K562 (cell line): ENCODE results near the gene PDLIM5. TPM values are rescaled to one million over a fixed set of nuclear protein-coding genes. Genes with fewer than 3 reads are reported as not detected.

Experiments
- ARID2 ChIP-seq: fragments of 450-650 bp; IDR thresholded peaks from 2 replicates; pipeline ENCODE4 v1.6.1; 2017; ENCODE audit warnings: antibody characterized with exemption, mild to moderate bottlenecking
- BHLHE40 ChIP-seq: IDR thresholded peaks from 2 replicates; pipeline ENCODE4 v1.6.1; 2011; ENCODE audit warnings: low read length, improper control_type of control experiment
- BRF1 ChIP-seq: IDR thresholded peaks from 3 replicates; pipeline ENCODE4 v1.6.1; 2011; ENCODE audit warnings: borderline replicate concordance, mild to moderate bottlenecking; ENCODE audit not compliant: insufficient read length; ENCODE audit errors: extremely low read depth
- CHD4 ChIP-seq: fragments of 200-600 bp; sonication (generic); IDR thresholded peaks from 3 replicates; pipeline ENCODE4 v1.6.1; 2012; ENCODE audit warnings: low read depth, mild to moderate bottlenecking, mixed read lengths, low read length, inconsistent platforms; ENCODE audit not compliant: insufficient read depth, insufficient replicate concordance, poor library complexity, severe bottlenecking
- CREB1 ChIP-seq, 2 experiments: sonication (generic) in 1 of 2; formaldehyde crosslinking in 1 of 2; IDR thresholded peaks; 2 replicates each; pipeline versions ENCODE4 v1.6.1 to v1.8.0; 2012 to 2022; ENCODE audit warnings: inconsistent platforms in 1 of 2, mild to moderate bottlenecking in 1 of 2, missing genetic modification reagents in 1 of 2, moderate library complexity in 1 of 2
- HMG20B ChIP-seq: fragments of 250-450 bp; sonication (Bioruptor Pico); IDR thresholded peaks from 2 replicates; pipeline ENCODE4 v1.5.0; 2021; ENCODE audit warnings: mild to moderate bottlenecking
- KDM2B ChIP-seq: fragments of 250-450 bp; sonication (Bioruptor Pico); IDR thresholded peaks from 2 replicates; pipeline ENCODE4 v1.8.0; 2021; ENCODE audit warnings: mild to moderate bottlenecking, moderate library complexity
- L3MBTL2 ChIP-seq: fragments of 450-650 bp; IDR thresholded peaks from 2 replicates; pipeline ENCODE4 v1.6.1; 2016; ENCODE audit warnings: mild to moderate bottlenecking, moderate library complexity
- MAFG ChIP-seq: fragments of 450-650 bp; conservative IDR thresholded peaks from 2 replicates; pipeline ENCODE4 v1.6.1; 2016; ENCODE audit warnings: missing genetic modification characterization, missing compliant biosample characterization
- MXD1 ChIP-seq: fragments of 250-450 bp; sonication (Bioruptor Pico); IDR thresholded peaks from 2 replicates; pipeline ENCODE4 v1.8.0; 2021; ENCODE audit warnings: borderline replicate concordance, mild to moderate bottlenecking, moderate library complexity; ENCODE audit not compliant: poor library complexity, severe bottlenecking
- PBX2 ChIP-seq, 2 experiments: IDR thresholded peaks in 1 of 2; conservative IDR thresholded peaks in 1 of 2; 2 replicates each; pipeline ENCODE4 v1.6.1; 2016; ENCODE audit warnings: low read depth in 2 of 2, mild to moderate bottlenecking in 1 of 2, missing compliant biosample characterization in 1 of 2, missing genetic modification characterization in 1 of 2, moderate library complexity in 1 of 2
- POLR2AphosphoS5 ChIP-seq: IDR thresholded peaks from 2 replicates; pipeline ENCODE4 v1.6.1; 2011; ENCODE audit warnings: mild to moderate bottlenecking, low read depth, low read length, moderate library complexity; ENCODE audit not compliant: control insufficient read depth, insufficient read depth
- ZC3H8 ChIP-seq: fragments of 450-650 bp; IDR thresholded peaks from 2 replicates; pipeline ENCODE4 v1.6.1; 2017
- ZNF175 ChIP-seq: fragments of 200-800 bp; sonication (Bioruptor generic); IDR thresholded peaks from 2 replicates; pipeline ENCODE4 v1.6.1; 2016; ENCODE audit warnings: low read depth, mild to moderate bottlenecking, missing genetic modification characterization, missing compliant biosample characterization
- ZNF3 ChIP-seq: fragments of 250-450 bp; sonication (Bioruptor Pico); IDR thresholded peaks from 2 replicates; pipeline ENCODE4 v1.5.0; 2021; ENCODE audit warnings: mild to moderate bottlenecking, moderate library complexity
- polyA plus RNA-seq, 8 experiments: library from polyadenylated mRNA; depleted of rRNA in 4 of 8; stranded (reverse) in 5 of 8; unstranded in 3 of 8; fragments of >200 nt; fragmentation: Nextera tagmentation in 2 of 8; fragmentation: Illumina TruSeq in 1 of 8; extraction: Ambion mirVana in 2 of 8; extraction: Trizol in 1 of 8; gene quantifications; 2 replicates each; pipeline versions ENCODE4 v1.2.1 to v1.2.3, GENCODE V29; 2011 to 2014; ENCODE audit warnings: inconsistent platforms in 1 of 8, missing spikeins in 1 of 8
- total RNA-seq, 7 experiments: library from RNA; depleted of rRNA in 6 of 7; stranded (reverse); fragments of >200 nt in 6 of 7; fragmentation: Illumina TruSeq in 2 of 7; extraction: Trizol in 2 of 7; gene quantifications; 2 replicates each; pipeline versions ENCODE4 v1.2.1 to v1.2.3, GENCODE V29; 2011 to 2021; ENCODE audit warnings: low replicate concordance in 1 of 7
- TF ChIP-seq, protein P1 (sequence below): fragments of 250-450 bp; sonication (Bioruptor Pico); IDR thresholded peaks from 2 replicates; pipeline ENCODE4 v1.5.0; 2021
- TF ChIP-seq, protein P2 (sequence below): fragments of 450-650 bp; IDR thresholded peaks from 2 replicates; pipeline ENCODE4 v1.6.1; 2017; ENCODE audit warnings: antibody characterized with exemption, mild to moderate bottlenecking

PDLIM5 gene
- total and polyA plus RNA-seq, 9 of the 15 experiments (the other 6 are each of a cell fraction or from before 2014, with no cell fraction given), result 36.9 to 127 (median 62.5) TPM

DNA sequence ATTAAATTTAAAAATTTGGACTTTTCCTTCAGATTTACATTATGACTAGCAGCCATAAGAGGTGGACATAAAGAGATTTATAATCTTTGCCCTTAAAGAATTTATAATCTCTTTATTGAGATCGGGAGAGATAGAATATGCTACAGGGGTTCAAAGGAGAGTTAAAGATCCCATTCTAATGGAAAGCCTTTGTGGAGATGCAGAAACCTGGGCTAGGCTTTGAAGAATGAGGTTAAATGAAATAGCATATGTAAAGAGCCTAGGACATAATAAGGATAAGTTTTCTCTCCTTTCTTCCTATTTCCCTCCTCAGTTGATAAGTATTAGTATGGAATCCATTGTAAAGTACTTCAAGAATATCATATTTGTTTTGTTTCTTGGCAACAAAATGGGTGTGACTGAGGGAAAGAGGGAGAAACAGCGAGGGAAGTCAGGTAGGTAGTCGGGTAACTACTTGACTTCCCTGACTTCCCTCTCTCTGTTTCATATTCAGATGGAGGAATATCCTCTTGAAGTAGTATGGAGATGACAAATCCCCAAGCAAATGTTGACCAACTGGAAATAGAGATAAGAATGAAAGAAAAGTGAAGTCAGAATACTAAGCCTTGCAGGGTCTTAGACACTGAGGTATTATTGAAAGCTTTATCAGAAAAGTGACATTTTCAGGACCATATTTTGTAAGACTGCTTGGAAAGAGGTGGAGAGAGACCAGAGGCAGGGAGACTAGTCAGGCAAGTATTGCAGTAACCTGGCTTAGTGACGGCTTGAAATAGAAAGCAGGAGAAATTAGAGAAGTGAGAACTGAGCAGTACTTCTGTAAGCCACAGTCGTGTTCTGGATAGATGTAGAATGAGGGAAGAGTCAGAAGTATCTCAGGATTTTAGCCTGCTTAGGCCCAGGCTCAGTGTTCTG is 82.9 kb downstream of the PDLIM5 start (continued):
- TF ChIP-seq BRF1, result no peak
- TF ChIP-seq ZC3H8, result no peak
- TF ChIP-seq MAFG (tag), result no peak
- TF ChIP-seq MXD1 (CRISPR knock-in tag), result no peak
- TF ChIP-seq, protein P1, sequence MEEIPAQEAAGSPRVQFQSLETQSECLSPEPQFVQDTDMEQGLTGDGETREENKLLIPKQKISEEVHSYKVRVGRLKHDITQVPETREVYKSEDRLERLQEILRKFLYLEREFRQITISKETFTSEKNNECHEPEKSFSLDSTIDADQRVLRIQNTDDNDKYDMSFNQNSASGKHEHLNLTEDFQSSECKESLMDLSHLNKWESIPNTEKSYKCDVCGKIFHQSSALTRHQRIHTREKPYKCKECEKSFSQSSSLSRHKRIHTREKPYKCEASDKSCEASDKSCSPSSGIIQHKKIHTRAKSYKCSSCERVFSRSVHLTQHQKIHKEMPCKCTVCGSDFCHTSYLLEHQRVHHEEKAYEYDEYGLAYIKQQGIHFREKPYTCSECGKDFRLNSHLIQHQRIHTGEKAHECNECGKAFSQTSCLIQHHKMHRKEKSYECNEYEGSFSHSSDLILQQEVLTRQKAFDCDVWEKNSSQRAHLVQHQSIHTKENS (CRISPR knock-in tag), result no peak
- TF ChIP-seq BHLHE40, result no peak
- TF ChIP-seq CREB1 (IDR thresholded peaks at IDR 0.05), result no peak
- TF ChIP-seq CREB1 (CRISPR knock-in tag; IDR thresholded peaks at IDR 0.05), result no peak
- no peak for TF ChIP-seq CHD4
- peak; percentile 23; the same call in 1 of the 2 replicates for TF ChIP-seq ZNF175
- TF ChIP-seq POLR2AphosphoS5, result 0 out of 2 replicates have a peak, but pooled peaks have one; percentile 15
- no peak for TF ChIP-seq HMG20B (CRISPR knock-in tag)
- TF ChIP-seq ZNF3 (CRISPR knock-in tag), result no peak
- no peak for TF ChIP-seq PBX2 (CRISPR knock-in tag; IDR thresholded peaks at IDR 0.05; ENCODE audit: low read depth)
- 0 out of 2 replicates have a peak, but pooled peaks have one; percentile 14 for TF ChIP-seq PBX2 (tag; conservative IDR thresholded peaks at IDR 0.05; ENCODE audit: low read depth)
- TF ChIP-seq, protein P2, sequence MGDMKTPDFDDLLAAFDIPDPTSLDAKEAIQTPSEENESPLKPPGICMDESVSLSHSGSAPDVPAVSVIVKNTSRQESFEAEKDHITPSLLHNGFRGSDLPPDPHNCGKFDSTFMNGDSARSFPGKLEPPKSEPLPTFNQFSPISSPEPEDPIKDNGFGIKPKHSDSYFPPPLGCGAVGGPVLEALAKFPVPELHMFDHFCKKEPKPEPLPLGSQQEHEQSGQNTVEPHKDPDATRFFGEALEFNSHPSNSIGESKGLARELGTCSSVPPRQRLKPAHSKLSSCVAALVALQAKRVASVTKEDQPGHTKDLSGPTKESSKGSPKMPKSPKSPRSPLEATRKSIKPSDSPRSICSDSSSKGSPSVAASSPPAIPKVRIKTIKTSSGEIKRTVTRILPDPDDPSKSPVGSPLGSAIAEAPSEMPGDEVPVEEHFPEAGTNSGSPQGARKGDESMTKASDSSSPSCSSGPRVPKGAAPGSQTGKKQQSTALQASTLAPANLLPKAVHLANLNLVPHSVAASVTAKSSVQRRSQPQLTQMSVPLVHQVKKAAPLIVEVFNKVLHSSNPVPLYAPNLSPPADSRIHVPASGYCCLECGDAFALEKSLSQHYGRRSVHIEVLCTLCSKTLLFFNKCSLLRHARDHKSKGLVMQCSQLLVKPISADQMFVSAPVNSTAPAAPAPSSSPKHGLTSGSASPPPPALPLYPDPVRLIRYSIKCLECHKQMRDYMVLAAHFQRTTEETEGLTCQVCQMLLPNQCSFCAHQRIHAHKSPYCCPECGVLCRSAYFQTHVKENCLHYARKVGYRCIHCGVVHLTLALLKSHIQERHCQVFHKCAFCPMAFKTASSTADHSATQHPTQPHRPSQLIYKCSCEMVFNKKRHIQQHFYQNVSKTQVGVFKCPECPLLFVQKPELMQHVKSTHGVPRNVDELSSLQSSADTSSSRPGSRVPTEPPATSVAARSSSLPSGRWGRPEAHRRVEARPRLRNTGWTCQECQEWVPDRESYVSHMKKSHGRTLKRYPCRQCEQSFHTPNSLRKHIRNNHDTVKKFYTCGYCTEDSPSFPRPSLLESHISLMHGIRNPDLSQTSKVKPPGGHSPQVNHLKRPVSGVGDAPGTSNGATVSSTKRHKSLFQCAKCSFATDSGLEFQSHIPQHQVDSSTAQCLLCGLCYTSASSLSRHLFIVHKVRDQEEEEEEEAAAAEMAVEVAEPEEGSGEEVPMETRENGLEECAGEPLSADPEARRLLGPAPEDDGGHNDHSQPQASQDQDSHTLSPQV, result peak; percentile 54; the same call in 1 of the 2 replicates
- no peak for TF ChIP-seq L3MBTL2
- no peak for TF ChIP-seq ARID2
- no peak for TF ChIP-seq KDM2B (CRISPR knock-in tag)
